ENCODE measurements around the gene CTXN2. TPM values are rescaled to one million over a fixed set of nuclear protein-coding genes. Genes with fewer than 3 reads are reported as not detected.

Gene CTXN2
- total RNA-seq, 1 donor from 2014 or later: 0.18 TPM

GRCh38 chr15:48205981-48206380 is 14.5 kb downstream of the CTXN2 start, which contains the start of gene SLC12A1:
SLC12A1 (plus strand) TSS chr15:48206302; CDS start chr15:48207720, 1,418 bp downstream.
- Mint-ChIP-seq H3K4me3 (ENCODE audit: unreplicated experiment) (no peak within 1 kb of the TSS), H3K36me3 (ENCODE audit: low read depth, unreplicated experiment) (no peaks in the 10 kb centered on the region), H3K27me3 (ENCODE audit: unreplicated experiment) (no peaks in the 10 kb centered on the region), H3K9me3 (ENCODE audit: unreplicated experiment) (no peaks in the 10 kb centered on the region), H3K27ac (ENCODE audit: unreplicated experiment) (no peak within 1 kb of the TSS), H3K4me1 (ENCODE audit: unreplicated experiment) (no peaks in the 10 kb centered on the region)
- DNase-seq (ENCODE audit: low spot score): no peak
- TF ChIP-seq CTCF (IDR thresholded peaks at IDR 0.05; ENCODE audit: unreplicated experiment): no peak

- H3K9me3 Mint-ChIP-seq (ENCODE audit: unreplicated experiment): no peaks in the 10 kb centered on the region
- DNase-seq (ENCODE audit: low spot score): no peak
- TF ChIP-seq CTCF (IDR thresholded peaks at IDR 0.05; ENCODE audit: unreplicated experiment): no peak
- H3K4me1 Mint-ChIP-seq (ENCODE audit: unreplicated experiment): no peaks in the 10 kb centered on the region
- no peaks in the 10 kb centered on the region for H3K27me3 Mint-ChIP-seq (ENCODE audit: unreplicated experiment)
- H3K4me3 Mint-ChIP-seq (ENCODE audit: unreplicated experiment): no peak overlapping the region
- no peak overlapping the region for H3K27ac Mint-ChIP-seq (ENCODE audit: unreplicated experiment)
- no peaks in the 10 kb centered on the region for H3K36me3 Mint-ChIP-seq (ENCODE audit: low read depth, unreplicated experiment)
Measured at GRCh38 chr15:48221261-48221660, 29.8 kb downstream of the CTXN2 start.

GRCh38 chr15:48221885-48222284 is 30.4 kb downstream of the CTXN2 start:
- Mint-ChIP-seq H3K4me1 (ENCODE audit: unreplicated experiment) (no peaks in the 10 kb centered on the region), H3K4me3 (ENCODE audit: unreplicated experiment) (no peak overlapping the region), H3K27ac (ENCODE audit: unreplicated experiment) (no peak overlapping the region), H3K36me3 (ENCODE audit: low read depth, unreplicated experiment) (no peaks in the 10 kb centered on the region), H3K27me3 (ENCODE audit: unreplicated experiment) (no peaks in the 10 kb centered on the region), H3K9me3 (ENCODE audit: unreplicated experiment) (no peaks in the 10 kb centered on the region)
- no peak for TF ChIP-seq CTCF (IDR thresholded peaks at IDR 0.05; ENCODE audit: unreplicated experiment)
- DNase-seq (ENCODE audit: low spot score): no peak

- Mint-ChIP-seq H3K4me1 (ENCODE audit: unreplicated experiment) (no peaks in the 10 kb centered on the region), H3K36me3 (ENCODE audit: low read depth, unreplicated experiment) (no peaks in the 10 kb centered on the region), H3K27ac (ENCODE audit: unreplicated experiment) (no peak overlapping the region), H3K27me3 (ENCODE audit: unreplicated experiment) (no peaks in the 10 kb centered on the region), H3K4me3 (ENCODE audit: unreplicated experiment) (no peak overlapping the region), H3K9me3 (ENCODE audit: unreplicated experiment) (no peaks in the 10 kb centered on the region)
- TF ChIP-seq CTCF (IDR thresholded peaks at IDR 0.05; ENCODE audit: unreplicated experiment): no peak
- no peak for DNase-seq (ENCODE audit: low spot score)
Measured at GRCh38 chr15:48222627-48223026, 31.2 kb downstream of the CTXN2 start.

GRCh38 chr15:48225771-48226170 is 34.3 kb downstream of the CTXN2 start:
- Mint-ChIP-seq H3K4me3 (ENCODE audit: unreplicated experiment) (no peak overlapping the region), H3K9me3 (ENCODE audit: unreplicated experiment) (no peaks in the 10 kb centered on the region), H3K27me3 (ENCODE audit: unreplicated experiment) (no peaks in the 10 kb centered on the region), H3K27ac (ENCODE audit: unreplicated experiment) (no peak overlapping the region), H3K36me3 (ENCODE audit: low read depth, unreplicated experiment) (no peaks in the 10 kb centered on the region), H3K4me1 (ENCODE audit: unreplicated experiment) (no peaks in the 10 kb centered on the region)
- DNase-seq (ENCODE audit: low spot score): no peak
- TF ChIP-seq CTCF (IDR thresholded peaks at IDR 0.05; ENCODE audit: unreplicated experiment): no peak
